Mesenchymal stem cell (in vitro differentiated cells and primary cell): ENCODE measurements around the gene SYT14.

Experiments
- DNase-seq: peaks from one replicate; pipeline ENCODE4 v3.0.0-alpha.2; 2013
- H2AFZ ChIP-seq: one replicate; pipeline ENCODE4 v1.6.1; 2013; ENCODE audit warnings: low read depth, mild to moderate bottlenecking, control low read depth, inconsistent platforms, low read length, moderate library complexity
- H2AK5ac ChIP-seq: 2 replicates; pipeline ENCODE4 v1.6.1; 2013; ENCODE audit warnings: low read length, moderate library complexity, mild to moderate bottlenecking, inconsistent platforms; ENCODE audit not compliant: severe bottlenecking
- H2BK120ac ChIP-seq: one replicate; pipeline ENCODE4 v1.6.1; 2013; ENCODE audit warnings: low read depth, mild to moderate bottlenecking, inconsistent platforms, low read length, moderate library complexity
- H2BK12ac ChIP-seq, 2 experiments: one replicate each; pipeline ENCODE4 v1.6.1; 2013; ENCODE audit warnings: inconsistent platforms in 2 of 2, low read length in 2 of 2, mild to moderate bottlenecking in 2 of 2, moderate library complexity in 2 of 2, control low read depth in 1 of 2
- H2BK15ac ChIP-seq: one replicate; pipeline ENCODE4 v1.6.1; 2013; ENCODE audit warnings: mild to moderate bottlenecking, low read depth, inconsistent platforms; ENCODE audit not compliant: poor library complexity, severe bottlenecking
- H2BK5ac ChIP-seq: 2 replicates; pipeline ENCODE4 v1.6.1; 2013; ENCODE audit warnings: low read depth, mild to moderate bottlenecking, low read length, control low read depth, inconsistent platforms; ENCODE audit not compliant: poor library complexity, severe bottlenecking
- H3K14ac ChIP-seq, 2 experiments: one replicate each; pipeline ENCODE4 v1.6.1; 2013; ENCODE audit warnings: inconsistent platforms in 2 of 2, low read length in 2 of 2, control low read depth in 1 of 2, mild to moderate bottlenecking in 1 of 2, moderate library complexity in 1 of 2
- H3K18ac ChIP-seq, 2 experiments: one replicate each; pipeline ENCODE4 v1.6.1; 2013; ENCODE audit warnings: inconsistent platforms in 2 of 2, low read length in 2 of 2, control low read depth in 1 of 2, low read depth in 1 of 2, mild to moderate bottlenecking in 1 of 2
- H3K23ac ChIP-seq, 2 experiments: one replicate each; pipeline ENCODE4 v1.6.1; 2013; ENCODE audit warnings: inconsistent platforms in 2 of 2, low read length in 2 of 2, mild to moderate bottlenecking in 2 of 2, moderate library complexity in 2 of 2, control low read depth in 1 of 2
- H3K27ac ChIP-seq: 2 replicates; pipeline ENCODE4 v1.5.1; 2013; ENCODE audit warnings: mild to moderate bottlenecking, moderate library complexity, low read length, control low read depth, inconsistent platforms; ENCODE audit not compliant: poor library complexity, severe bottlenecking
- H3K27me3 ChIP-seq, 2 experiments: 2 replicates each; pipeline versions ENCODE4 v1.6.1 to v1.7.0; 2013; ENCODE audit warnings: low read length in 2 of 2, mild to moderate bottlenecking in 2 of 2, moderate library complexity in 2 of 2, control low read depth in 1 of 2, inconsistent platforms in 1 of 2; ENCODE audit not compliant: control insufficient read depth in 1 of 2, insufficient read depth in 1 of 2
- H3K36me3 ChIP-seq, 2 experiments: 2 replicates each; pipeline versions ENCODE4 v1.6.1 to v1.7.0; 2013; ENCODE audit warnings: low read length in 2 of 2, control low read depth in 1 of 2, inconsistent platforms in 1 of 2, low read depth in 1 of 2, mild to moderate bottlenecking in 1 of 2; ENCODE audit not compliant: insufficient read depth in 2 of 2, control insufficient read depth in 1 of 2
- H3K4ac ChIP-seq, 2 experiments: one replicate each; pipeline ENCODE4 v1.6.1; 2013; ENCODE audit warnings: inconsistent platforms in 2 of 2, low read length in 2 of 2, mild to moderate bottlenecking in 2 of 2, moderate library complexity in 2 of 2, control low read depth in 1 of 2, low read depth in 1 of 2
- H3K4me1 ChIP-seq: 2 replicates; pipeline ENCODE4 v1.6.1; 2013; ENCODE audit warnings: low read depth, low read length, control low read depth; ENCODE audit not compliant: control insufficient read depth, insufficient read depth
- H3K4me2 ChIP-seq: 2 replicates; pipeline ENCODE4 v1.6.1; 2013; ENCODE audit warnings: low read length, mild to moderate bottlenecking, inconsistent platforms; ENCODE audit not compliant: poor library complexity, severe bottlenecking
- H3K4me3 ChIP-seq, 2 experiments: 2 replicates each; pipeline versions ENCODE4 v1.5.1 to v1.7.0; 2013; ENCODE audit warnings: low read length in 2 of 2, mild to moderate bottlenecking in 2 of 2, control low read depth in 1 of 2, low read depth in 1 of 2; ENCODE audit not compliant: insufficient read depth in 1 of 2
- H3K79me1 ChIP-seq: replicated peaks from 2 replicates; pipeline ENCODE4 v1.6.1; 2013; ENCODE audit warnings: mild to moderate bottlenecking, control low read depth, low read length, inconsistent platforms; ENCODE audit not compliant: poor library complexity, severe bottlenecking
- H3K9ac ChIP-seq: 2 replicates; pipeline ENCODE4 v1.7.0; 2013; ENCODE audit warnings: mild to moderate bottlenecking, low read length, moderate library complexity
- H3K9me3 ChIP-seq: 2 replicates; pipeline ENCODE4 v1.7.0; 2013; ENCODE audit warnings: mild to moderate bottlenecking, low read length; ENCODE audit not compliant: control insufficient read depth
- H4K8ac ChIP-seq: one replicate; pipeline ENCODE4 v1.6.1; 2013; ENCODE audit warnings: inconsistent platforms, mild to moderate bottlenecking, low read length, moderate library complexity
- H4K91ac ChIP-seq: one replicate; pipeline ENCODE4 v1.6.1; 2013; ENCODE audit warnings: mild to moderate bottlenecking, low read length, inconsistent platforms
- WGBS: methylation state at CpG from one replicate; pipeline ENCODE4 v1.1.7; 2013; ENCODE audit warnings: mixed read lengths; 5-methylcytosine and 5-hydroxymethylcytosine counted together

Gene SYT14

GRCh38 chr1:210001751-210002150, 63.7 kb downstream of the SYT14 start:
- Histone ChIP-seq H3K4me3 (no peak overlapping the region), H3K18ac (no peak overlapping the region), H3K9me3 (no peaks in the 10 kb centered on the region), H3K79me1 (no peaks in the 10 kb centered on the region), H2BK5ac (no peak overlapping the region), H2AFZ (no peak overlapping the region), H3K23ac (no peak overlapping the region), H3K36me3 (no peaks in the 10 kb centered on the region), H3K27ac (no peak overlapping the region), H2BK12ac (no peak overlapping the region), H4K91ac (no peak overlapping the region), H3K4me2 (no peak overlapping the region), H2AK5ac (no peak overlapping the region), H3K9ac (no peak overlapping the region), H3K14ac (no peak overlapping the region), H2BK15ac (no peak overlapping the region), H3K27me3 (peaks cover 0 to 5% of the 10 kb centered on the region in 2 experiments), H2BK120ac (no peak overlapping the region), H3K4me1 (no peaks in the 10 kb centered on the region), H4K8ac (no peak overlapping the region), H3K4ac (no peak overlapping the region)
- peak; percentile 3 for DNase-seq
- 65% methylated on average over 2 of the region's 3 CpGs for WGBS

GRCh38 chr1:210003501-210003900, 65.5 kb downstream of the SYT14 start:
- no peak overlapping the region for H3K27ac ChIP-seq
- H3K36me3 ChIP-seq: no peaks in the 10 kb centered on the region
- H3K79me1 ChIP-seq: no peaks in the 10 kb centered on the region
- no peak overlapping the region for H2AK5ac ChIP-seq
- no peak overlapping the region for H3K4me3 ChIP-seq
- no peak overlapping the region for H3K4ac ChIP-seq
- no peaks in the 10 kb centered on the region for H3K9me3 ChIP-seq
- no peak overlapping the region for H3K23ac ChIP-seq
- no CpG with 5 or more reads among the region's 1 CpG for WGBS
- H4K91ac ChIP-seq: no peak overlapping the region
- no peak overlapping the region for H3K4me2 ChIP-seq
- no peaks in the 10 kb centered on the region for H3K4me1 ChIP-seq
- H2BK15ac ChIP-seq: no peak overlapping the region
- H3K9ac ChIP-seq: no peak overlapping the region
- H3K27me3 ChIP-seq: peaks cover 0 to 5% of the 10 kb centered on the region in 2 experiments
- H2BK12ac ChIP-seq: no peak overlapping the region
- no peak overlapping the region for H2AFZ ChIP-seq
- no peak for DNase-seq
- no peak overlapping the region for H3K18ac ChIP-seq
- H2BK5ac ChIP-seq: no peak overlapping the region
- H4K8ac ChIP-seq: no peak overlapping the region
- H3K14ac ChIP-seq: no peak overlapping the region
- H2BK120ac ChIP-seq: no peak overlapping the region

- Histone ChIP-seq H3K4me3 (no peak overlapping the region), H2BK15ac (no peak overlapping the region), H2AFZ (no peak overlapping the region), H3K9me3 (peaks cover 10% of the 10 kb centered on the region), H3K23ac (no peak overlapping the region), H4K8ac (no peak overlapping the region), H3K27ac (no peak overlapping the region), H3K9ac (no peak overlapping the region), H2BK5ac (no peak overlapping the region), H3K36me3 (no peaks in the 10 kb centered on the region), H3K79me1 (no peaks in the 10 kb centered on the region), H3K4ac (no peak overlapping the region), H2BK120ac (no peak overlapping the region), H3K27me3 (no peaks in the 10 kb centered on the region), H4K91ac (no peak overlapping the region), H2AK5ac (no peak overlapping the region), H3K4me1 (no peaks in the 10 kb centered on the region), H3K14ac (no peak overlapping the region), H2BK12ac (no peak overlapping the region), H3K4me2 (no peak overlapping the region), H3K18ac (no peak overlapping the region)
- no CpG with 5 or more reads among the region's 2 CpGs for WGBS
- DNase-seq: no peak
Observed at GRCh38 chr1:210010161-210010560, 72.1 kb downstream of the SYT14 start.

- no peak overlapping the region for H3K18ac ChIP-seq
- H3K14ac ChIP-seq: no peak overlapping the region
- no peak overlapping the region for H3K4me2 ChIP-seq
- no peaks in the 10 kb centered on the region for H3K4me1 ChIP-seq
- no peak overlapping the region for H3K23ac ChIP-seq
- no peak for DNase-seq
- H2BK120ac ChIP-seq: no peak overlapping the region
- no peak overlapping the region for H3K4me3 ChIP-seq
- H3K4ac ChIP-seq: no peak overlapping the region
- H3K9me3 ChIP-seq: no peaks in the 10 kb centered on the region
- H3K9ac ChIP-seq: no peak overlapping the region
- no peaks in the 10 kb centered on the region for H3K27me3 ChIP-seq
- H2AK5ac ChIP-seq: no peak overlapping the region
- H2BK5ac ChIP-seq: no peak overlapping the region
- no peaks in the 10 kb centered on the region for H3K36me3 ChIP-seq
- no peak overlapping the region for H3K27ac ChIP-seq
- no peak overlapping the region for H4K91ac ChIP-seq
- 60% methylated on average over 1 of the region's 4 CpGs for WGBS
- H4K8ac ChIP-seq: no peak overlapping the region
- H2BK12ac ChIP-seq: no peak overlapping the region
- H2BK15ac ChIP-seq: no peak overlapping the region
- H2AFZ ChIP-seq: no peak overlapping the region
- H3K79me1 ChIP-seq: peaks cover 2% of the 10 kb centered on the region
Observed at GRCh38 chr1:210021145-210021860, 83.3 kb downstream of the SYT14 start.
